ENCODE data around the gene ZCCHC4.

Gene ZCCHC4

GRCh38 chr4:25378437-25378743 lies 65.8 kb downstream of the ZCCHC4 start:
- Histone ChIP-seq H2AFZ (ENCODE audit: low read depth) (no peak overlapping the region), H3K79me2 (ENCODE audit: insufficient read depth, low read depth) (peaks cover 12% of the 10 kb centered on the region; the same call in 1 of the 2 replicates), H4K20me1 (ENCODE audit: insufficient read depth) (no peaks in the 10 kb centered on the region), H3K27me3 (ENCODE audit: insufficient read depth, low read depth) (no peaks in the 10 kb centered on the region), H3K4me3 (IDR thresholded peaks at IDR 0.05; ENCODE audit: insufficient read depth, low read depth, low read length) (no peak overlapping the region), H3K4me2 (peak overlapping the region; percentile 73), H3K36me3 (ENCODE audit: insufficient read depth) (no peaks in the 10 kb centered on the region), H3K27ac (no peak overlapping the region), H3K4me1 (ENCODE audit: low read depth, poor library complexity, severe bottlenecking) (no peaks in the 10 kb centered on the region), H3K9ac (no peak overlapping the region)
- TF ChIP-seq, protein P1, sequence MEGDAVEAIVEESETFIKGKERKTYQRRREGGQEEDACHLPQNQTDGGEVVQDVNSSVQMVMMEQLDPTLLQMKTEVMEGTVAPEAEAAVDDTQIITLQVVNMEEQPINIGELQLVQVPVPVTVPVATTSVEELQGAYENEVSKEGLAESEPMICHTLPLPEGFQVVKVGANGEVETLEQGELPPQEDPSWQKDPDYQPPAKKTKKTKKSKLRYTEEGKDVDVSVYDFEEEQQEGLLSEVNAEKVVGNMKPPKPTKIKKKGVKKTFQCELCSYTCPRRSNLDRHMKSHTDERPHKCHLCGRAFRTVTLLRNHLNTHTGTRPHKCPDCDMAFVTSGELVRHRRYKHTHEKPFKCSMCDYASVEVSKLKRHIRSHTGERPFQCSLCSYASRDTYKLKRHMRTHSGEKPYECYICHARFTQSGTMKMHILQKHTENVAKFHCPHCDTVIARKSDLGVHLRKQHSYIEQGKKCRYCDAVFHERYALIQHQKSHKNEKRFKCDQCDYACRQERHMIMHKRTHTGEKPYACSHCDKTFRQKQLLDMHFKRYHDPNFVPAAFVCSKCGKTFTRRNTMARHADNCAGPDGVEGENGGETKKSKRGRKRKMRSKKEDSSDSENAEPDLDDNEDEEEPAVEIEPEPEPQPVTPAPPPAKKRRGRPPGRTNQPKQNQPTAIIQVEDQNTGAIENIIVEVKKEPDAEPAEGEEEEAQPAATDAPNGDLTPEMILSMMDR (conservative IDR thresholded peaks at IDR 0.05; ENCODE audit: low read depth, low read length) = no peak

DNA sequence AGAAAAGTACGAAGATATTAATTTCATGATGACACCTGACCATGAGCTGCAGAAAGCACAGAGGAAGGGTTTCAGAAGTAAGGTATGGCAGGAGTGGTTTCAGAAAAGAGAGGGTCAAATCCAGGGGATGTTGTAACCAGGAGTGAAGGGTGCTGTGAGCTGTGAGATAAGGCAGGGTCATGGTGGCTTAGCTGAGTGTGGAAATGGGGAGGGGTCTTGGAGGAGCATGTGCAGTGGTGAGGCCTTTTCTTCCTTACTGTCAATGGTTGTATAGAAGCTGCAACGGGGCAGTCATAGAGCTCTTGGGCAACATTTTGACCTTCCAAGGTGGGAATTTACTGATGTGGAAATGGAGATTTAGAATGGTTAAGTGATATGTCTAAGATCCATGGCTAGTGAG lies 67.0 kb downstream of the ZCCHC4 start:
- Histone ChIP-seq H3K9ac (no peak overlapping the region), H3K36me3 (ENCODE audit: insufficient read depth) (no peaks in the 10 kb centered on the region)

GRCh38 chr4:25383647-25384046 lies 71.1 kb downstream of the ZCCHC4 start:
- no peak overlapping the region for H3K4me2 ChIP-seq
- peaks cover 1% of the 10 kb centered on the region; the same call in 1 of the 2 replicates for H3K79me2 ChIP-seq (ENCODE audit: insufficient read depth, low read depth)
- H4K20me1 ChIP-seq (ENCODE audit: insufficient read depth) = no peaks in the 10 kb centered on the region
- H2AFZ ChIP-seq (ENCODE audit: low read depth) = no peak overlapping the region
- H3K27ac ChIP-seq = no peak overlapping the region
- TF ChIP-seq, protein P1 (conservative IDR thresholded peaks at IDR 0.05; ENCODE audit: low read depth, low read length) = no peak
- no peak overlapping the region for H3K9ac ChIP-seq
- H3K27me3 ChIP-seq (ENCODE audit: insufficient read depth, low read depth) = no peaks in the 10 kb centered on the region
- no peaks in the 10 kb centered on the region for H3K36me3 ChIP-seq (ENCODE audit: insufficient read depth)
- no peaks in the 10 kb centered on the region for H3K4me1 ChIP-seq (ENCODE audit: low read depth, poor library complexity, severe bottlenecking)
- no peak overlapping the region for H3K4me3 ChIP-seq (IDR thresholded peaks at IDR 0.05; ENCODE audit: insufficient read depth, low read depth, low read length)

More for the DNA sequence above, 67.0 kb downstream of the ZCCHC4 start:
- no peak overlapping the region for H2AFZ ChIP-seq (ENCODE audit: low read depth)
- H4K20me1 ChIP-seq (ENCODE audit: insufficient read depth) = no peaks in the 10 kb centered on the region
- no peak overlapping the region for H3K4me3 ChIP-seq (IDR thresholded peaks at IDR 0.05; ENCODE audit: insufficient read depth, low read depth, low read length)
- no peak overlapping the region for H3K27ac ChIP-seq
- TF ChIP-seq, protein P1 (conservative IDR thresholded peaks at IDR 0.05; ENCODE audit: low read depth, low read length) = no peak
- H3K4me1 ChIP-seq (ENCODE audit: low read depth, poor library complexity, severe bottlenecking) = no peaks in the 10 kb centered on the region
- no peak overlapping the region for H3K4me2 ChIP-seq
- H3K27me3 ChIP-seq (ENCODE audit: insufficient read depth, low read depth) = no peaks in the 10 kb centered on the region
- peaks cover 12% of the 10 kb centered on the region; the same call in 1 of the 2 replicates for H3K79me2 ChIP-seq (ENCODE audit: insufficient read depth, low read depth)

DNA sequence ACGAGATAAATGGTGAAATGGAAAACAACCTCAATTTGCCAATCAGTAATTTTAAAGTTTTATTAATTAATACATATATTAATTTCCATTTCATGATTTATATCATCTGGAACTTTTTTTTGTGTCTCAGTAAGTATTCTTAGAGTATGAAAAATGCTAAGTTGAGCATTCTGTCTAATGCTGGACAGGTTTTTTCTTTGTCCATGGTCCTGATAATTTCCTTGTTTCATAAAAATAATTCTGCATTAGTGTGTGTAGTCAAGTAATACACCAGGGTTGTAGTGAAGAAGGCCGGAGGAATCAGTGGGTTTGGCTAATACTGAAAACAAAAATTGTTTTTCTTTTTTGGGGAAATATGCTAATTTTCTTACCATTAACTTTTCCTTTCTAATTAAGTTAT lies 74.4 kb downstream of the ZCCHC4 start:
- no peaks in the 10 kb centered on the region for H3K79me2 ChIP-seq (ENCODE audit: insufficient read depth, low read depth)
- TF ChIP-seq, protein P1 (conservative IDR thresholded peaks at IDR 0.05; ENCODE audit: low read depth, low read length) = no peak
- H3K36me3 ChIP-seq (ENCODE audit: insufficient read depth) = no peaks in the 10 kb centered on the region
- no peak overlapping the region for H3K27ac ChIP-seq
- H2AFZ ChIP-seq (ENCODE audit: low read depth) = no peak overlapping the region
- H3K4me3 ChIP-seq (IDR thresholded peaks at IDR 0.05; ENCODE audit: insufficient read depth, low read depth, low read length) = no peak overlapping the region
- no peak overlapping the region for H3K9ac ChIP-seq
- H3K27me3 ChIP-seq (ENCODE audit: insufficient read depth, low read depth) = no peaks in the 10 kb centered on the region
- no peaks in the 10 kb centered on the region for H4K20me1 ChIP-seq (ENCODE audit: insufficient read depth)
- no peaks in the 10 kb centered on the region for H3K4me1 ChIP-seq (ENCODE audit: low read depth, poor library complexity, severe bottlenecking)
- H3K4me2 ChIP-seq = no peak overlapping the region
